Measurements from ENCODE around the gene AK5.
"Not testable (repeated sequence)": the region's sequence is repeated elsewhere in the genome, so short reads cannot be mapped to it uniquely, and the experiment has no call there.

The AK5 gene

GRCh38 chr1:77405186-77405585 lies 123.4 kb downstream of the AK5 start:
- DNase-seq, result no peak

DNA sequence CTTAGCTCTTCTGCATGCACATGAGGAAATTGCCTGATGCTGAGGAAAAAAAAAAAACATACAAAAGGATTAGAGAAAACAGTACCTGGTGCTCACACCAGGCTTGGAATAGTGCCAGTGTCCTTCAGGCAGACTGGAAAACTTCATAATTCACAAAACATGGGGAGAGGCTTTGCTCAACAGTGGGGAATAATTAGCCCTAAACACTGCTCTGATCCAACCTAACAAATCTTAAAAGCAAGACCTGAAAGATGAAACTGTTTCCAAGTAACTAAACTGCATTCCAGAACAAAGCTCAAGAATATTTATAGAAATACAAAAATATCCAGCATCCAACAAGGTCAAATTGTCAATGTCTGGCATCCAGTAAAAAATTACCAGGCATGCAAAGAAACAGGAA lies 124.8 kb downstream of the AK5 start:
- no peak for DNase-seq

DNA sequence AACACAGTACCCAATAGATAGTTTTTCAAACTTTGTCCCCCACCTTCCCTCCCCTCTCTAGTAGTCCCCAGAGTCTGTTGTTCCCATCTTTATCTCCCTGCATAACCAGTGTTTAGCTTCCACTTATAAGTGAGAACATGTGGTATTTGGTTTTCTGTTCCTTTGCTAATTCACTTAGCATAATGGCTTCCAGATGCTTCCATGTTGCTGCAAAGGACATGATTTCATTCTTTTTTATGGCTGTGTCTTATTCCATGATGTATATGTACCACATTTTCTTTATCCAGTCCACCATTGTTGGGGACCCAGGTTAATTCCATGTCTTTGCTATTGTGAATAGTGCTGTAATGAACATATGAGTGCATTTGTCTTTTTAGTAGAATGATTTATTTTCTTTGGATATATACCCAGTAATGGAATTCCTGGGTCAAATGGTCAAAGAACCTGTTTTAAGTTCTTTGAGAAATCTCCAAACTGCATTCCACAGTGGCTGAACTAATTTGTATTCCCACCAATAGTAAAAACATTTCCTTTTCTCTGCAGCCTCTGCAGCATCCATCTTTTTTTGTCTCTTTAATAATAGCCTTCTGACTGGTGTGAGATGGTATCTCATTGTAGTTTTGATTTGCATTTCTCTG lies 126.0 kb downstream of the AK5 start:
- no peak for DNase-seq

GRCh38 chr1:77408933-77409332 lies 127.1 kb downstream of the AK5 start:
- not testable (repeated sequence) for DNase-seq

- no peak for DNase-seq
These were observed 130.4 kb downstream of the AK5 start for GRCh38 chr1:77412069-77412819.

GRCh38 chr1:77412820-77413530 lies 131.2 kb downstream of the AK5 start:
- DNase-seq, result no peak

DNA sequence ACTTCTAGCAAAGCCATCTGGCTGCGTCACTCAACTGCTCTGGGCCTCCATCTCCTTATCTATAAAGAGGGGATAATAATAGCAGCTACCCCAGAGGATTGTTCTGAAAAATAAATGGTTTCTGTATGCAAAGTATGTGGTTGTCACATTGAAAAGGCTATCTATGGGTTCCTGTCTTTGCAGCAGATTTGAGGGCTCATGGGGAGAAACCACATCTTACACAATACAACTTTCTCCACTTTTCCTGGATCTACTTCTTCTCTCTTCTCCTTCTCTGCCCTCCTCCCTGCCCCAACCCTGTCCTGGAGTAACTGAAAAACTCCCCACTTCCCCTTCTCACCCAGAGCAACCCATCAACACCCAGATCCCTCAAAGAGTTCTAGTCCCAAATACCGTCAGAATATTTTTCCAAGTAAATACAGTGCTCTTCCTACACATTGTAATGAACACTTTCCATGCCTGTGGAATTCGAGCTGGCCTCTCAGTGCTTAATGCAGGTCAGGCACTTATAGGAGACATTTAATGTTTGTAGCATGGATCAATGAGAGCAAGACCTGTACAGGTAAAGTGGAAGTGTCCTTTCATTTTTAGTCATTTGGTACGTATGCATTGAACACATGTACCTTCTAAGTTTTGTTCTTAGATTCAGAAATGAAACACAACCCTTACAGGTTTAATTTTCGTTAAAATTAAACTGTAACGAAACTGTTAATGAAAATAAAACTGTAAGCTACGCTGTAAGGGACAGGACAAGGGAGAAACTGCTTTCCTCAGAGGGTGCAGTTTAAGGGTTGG lies 131.9 kb downstream of the AK5 start:
- DNase-seq, result no peak

DNA sequence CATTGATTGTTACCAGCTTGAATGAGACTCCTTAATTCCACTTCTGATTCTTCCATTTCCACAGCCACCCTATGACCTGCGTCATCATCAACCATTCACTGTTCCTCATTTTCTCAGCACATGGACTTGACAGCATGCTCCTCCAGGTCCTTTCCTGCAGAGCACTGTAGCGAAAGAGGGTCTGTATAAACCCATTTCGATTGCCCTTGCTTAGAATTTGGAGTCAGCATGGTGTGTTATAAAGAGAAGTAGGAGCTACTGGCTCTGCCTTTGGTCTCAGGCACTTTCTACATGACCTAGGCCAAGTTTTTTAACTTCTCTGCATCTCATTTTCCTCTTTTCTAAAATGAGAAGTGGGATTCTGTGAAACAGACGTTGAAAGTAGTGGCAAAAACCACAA lies 133.8 kb downstream of the AK5 start:
- DNase-seq, result no peak

- no peak for DNase-seq
These were observed 135.1 kb downstream of the AK5 start for GRCh38 chr1:77416692-77417450.

GRCh38 chr1:77418055-77418454 lies 136.2 kb downstream of the AK5 start:
- not testable (repeated sequence) for DNase-seq

DNA sequence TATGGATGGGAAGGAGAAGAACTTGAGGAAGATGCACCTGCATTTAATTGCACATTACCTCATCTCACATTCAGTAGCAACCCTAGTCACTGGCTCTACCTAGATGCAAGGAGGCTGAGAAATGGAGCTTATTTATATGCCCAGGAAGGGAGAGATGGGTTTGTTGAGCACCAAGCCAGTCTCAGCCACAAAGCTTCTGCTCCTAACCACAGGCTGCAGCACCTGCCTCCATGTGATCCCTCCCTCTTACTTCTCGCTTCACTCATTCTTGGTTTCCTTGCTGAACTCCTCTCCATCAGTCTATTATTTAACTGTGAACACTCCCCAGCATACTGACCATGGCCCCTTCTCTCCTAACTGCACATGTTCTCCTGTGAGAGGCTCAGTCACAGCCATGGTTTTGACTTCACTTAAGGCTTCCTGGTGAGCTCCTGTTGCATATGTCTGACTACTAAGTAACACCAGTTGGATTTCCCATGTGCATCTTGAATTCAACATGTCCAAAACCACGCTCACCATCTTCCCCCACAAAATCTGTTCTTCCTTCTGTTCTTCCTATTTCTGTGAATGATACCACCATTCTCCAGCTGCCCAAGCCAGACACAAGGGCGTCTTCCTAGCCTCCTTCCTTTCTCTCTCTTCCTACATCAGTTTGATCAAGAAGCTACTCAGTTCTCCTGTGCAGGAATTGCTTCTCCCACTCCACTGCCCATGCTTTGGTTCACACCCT lies 139.8 kb downstream of the AK5 start:
- no peak for DNase-seq

DNA sequence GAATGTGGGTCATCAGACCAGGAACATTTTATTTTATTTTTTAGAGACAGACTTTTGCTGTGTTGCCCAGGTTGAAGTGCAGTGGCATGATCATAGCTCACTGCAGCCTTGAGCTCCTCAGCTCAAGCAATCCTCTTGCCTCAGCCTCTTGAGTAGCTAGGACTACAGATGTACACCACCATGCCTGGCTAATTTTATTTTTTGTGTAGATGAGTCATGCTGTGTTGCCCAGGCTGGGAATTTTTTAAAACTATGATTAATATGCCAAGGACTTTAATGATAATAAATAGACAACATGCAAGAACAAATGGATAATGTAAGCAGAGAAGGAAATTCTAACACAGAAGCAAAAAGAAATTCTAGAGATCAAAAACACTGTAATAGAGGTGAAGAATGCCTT lies 142.4 kb downstream of the AK5 start:
- no peak for DNase-seq

- DNase-seq, result no peak
These were observed 146.2 kb downstream of the AK5 start for GRCh38 chr1:77428068-77428467.

GRCh38 chr1:77430966-77431690 lies 149.3 kb downstream of the AK5 start:
- no peak for DNase-seq

GRCh38 chr1:77433934-77434333 lies 152.1 kb downstream of the AK5 start:
- no peak for DNase-seq

- no peak for DNase-seq
These were observed 153.1 kb downstream of the AK5 start for GRCh38 chr1:77434967-77435366.

DNA sequence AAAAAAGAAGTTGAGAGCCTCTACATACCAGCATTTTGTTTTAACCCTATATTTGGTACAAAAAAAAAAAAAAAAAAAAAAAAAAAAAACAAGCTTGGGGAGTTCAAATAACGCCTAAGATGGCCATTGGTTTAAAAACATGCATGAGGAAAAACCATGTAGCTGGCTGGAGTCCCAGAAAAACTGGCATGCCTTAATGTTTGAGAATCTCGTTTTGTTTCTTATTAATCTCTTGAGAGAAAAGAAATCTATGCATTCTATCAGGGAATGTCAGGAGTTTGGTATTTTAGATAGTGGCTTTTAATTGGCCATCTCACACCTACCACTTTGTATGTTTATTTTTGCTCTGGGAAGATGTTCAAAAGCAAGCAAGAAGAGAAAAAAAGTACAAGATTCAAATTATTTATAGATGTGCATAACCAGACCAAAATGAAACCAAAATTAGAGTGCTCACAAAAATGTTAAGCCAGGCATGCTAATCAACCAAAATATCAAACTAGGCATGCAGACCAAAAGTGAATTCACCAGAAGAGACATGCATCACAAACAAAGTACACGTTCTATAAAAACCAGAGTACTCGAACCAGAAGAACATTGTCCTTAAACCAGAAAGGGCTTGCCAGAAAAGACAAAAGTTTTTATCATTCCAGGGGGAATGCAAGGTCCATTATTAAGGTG lies 156.6 kb downstream of the AK5 start:
- DNase-seq, result no peak

- DNase-seq, result no peak
These were observed 165.2 kb downstream of the AK5 start for GRCh38 chr1:77446841-77447555.

GRCh38 chr1:77447669-77448068 lies 165.8 kb downstream of the AK5 start:
- no peak for DNase-seq

GRCh38 chr1:77459881-77460280 lies 178.1 kb downstream of the AK5 start:
- DNase-seq, result no peak

Measured in NCI-H1092 (cell line).